HG03108 (cell line): ENCODE results near the gene XIST.
"Not testable (repeated sequence)": the region's sequence is repeated elsewhere in the genome, so short reads cannot be mapped to it uniquely, and the experiment has no call there.

Source experiments
- ATAC-seq: cut with Tn5 transposase; IDR thresholded peaks from one replicate; pipeline ENCODE4 v1.9.1; 2021; ENCODE audit warnings: moderate library complexity; ENCODE audit not compliant: unreplicated experiment

XIST gene

DNA sequence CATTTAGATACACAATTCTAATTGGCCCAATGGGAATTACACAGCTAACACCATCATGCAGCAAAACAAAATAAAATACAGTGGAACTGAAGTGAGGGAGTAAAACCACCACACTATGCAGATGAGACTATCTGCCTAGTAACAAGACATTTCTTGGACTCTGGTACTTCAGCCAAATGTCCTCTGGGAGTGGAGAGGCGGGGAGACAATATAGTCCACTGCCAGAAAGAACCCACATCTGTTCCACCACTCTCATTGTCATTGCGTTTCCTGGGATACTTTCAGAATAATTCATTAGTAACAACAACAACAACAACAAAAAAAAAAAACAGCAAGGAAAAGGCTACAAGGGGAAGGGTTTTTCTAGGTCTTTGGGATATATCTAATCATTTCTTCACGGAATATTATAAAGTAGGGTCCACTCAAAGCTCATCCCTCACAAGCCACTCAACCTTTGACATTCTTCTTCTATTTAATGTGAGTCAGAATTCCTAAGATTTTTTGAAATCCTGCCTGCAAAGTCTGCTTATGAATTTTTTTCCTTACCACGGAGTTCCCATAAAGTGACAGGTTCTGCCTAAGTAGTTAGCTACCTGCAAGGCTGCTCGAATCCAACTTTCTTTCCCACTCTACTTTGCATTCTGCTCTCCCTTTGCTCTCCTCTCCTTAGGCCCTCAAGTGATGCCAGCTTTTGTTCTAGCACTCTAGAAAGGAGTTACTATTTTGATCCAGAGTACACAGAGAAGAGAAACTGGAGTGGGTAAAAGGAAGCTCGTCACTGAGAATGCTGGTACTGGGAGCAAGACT, 34.9 kb downstream of the XIST start:
- ATAC-seq, result no peak

DNA sequence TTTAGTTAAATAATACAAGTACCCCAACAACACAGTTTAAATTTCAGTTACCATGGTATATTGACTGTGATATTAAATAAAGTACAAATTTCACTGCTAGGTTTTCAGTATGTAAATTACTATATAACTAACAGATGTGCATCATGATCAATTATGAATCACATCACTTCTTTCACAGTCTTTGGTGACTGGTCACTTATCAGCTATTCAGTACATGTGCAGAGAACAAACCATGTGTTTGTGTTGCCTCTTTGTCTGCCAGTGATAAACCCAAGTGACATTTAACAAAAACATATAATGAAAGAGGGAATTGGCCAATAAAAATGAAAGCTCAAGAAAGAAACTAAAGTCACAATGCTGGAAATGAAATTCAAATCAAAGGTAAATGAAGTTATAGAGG, 40.3 kb downstream of the XIST start:
- no peak for ATAC-seq

DNA sequence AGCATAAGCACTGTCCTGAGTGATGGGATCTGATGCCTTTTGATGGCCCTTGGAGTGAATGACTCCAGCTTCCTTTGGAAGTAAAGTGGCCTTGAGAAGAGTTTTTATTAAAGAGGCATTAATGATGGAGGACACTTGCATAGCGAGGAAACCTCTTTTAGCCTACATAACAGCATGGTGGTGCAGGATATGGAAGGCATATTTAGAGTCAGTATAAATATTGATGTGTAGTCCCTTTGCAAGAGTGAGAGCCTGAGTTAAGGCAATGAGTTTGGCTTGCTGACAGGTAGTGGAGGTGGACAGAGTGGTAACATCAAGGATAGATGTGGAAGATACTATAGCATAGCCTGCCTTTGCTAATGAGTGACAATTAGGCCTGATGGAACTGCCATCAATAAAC, 48.4 kb downstream of the XIST start:
- ATAC-seq, result not testable (repeated sequence)

DNA sequence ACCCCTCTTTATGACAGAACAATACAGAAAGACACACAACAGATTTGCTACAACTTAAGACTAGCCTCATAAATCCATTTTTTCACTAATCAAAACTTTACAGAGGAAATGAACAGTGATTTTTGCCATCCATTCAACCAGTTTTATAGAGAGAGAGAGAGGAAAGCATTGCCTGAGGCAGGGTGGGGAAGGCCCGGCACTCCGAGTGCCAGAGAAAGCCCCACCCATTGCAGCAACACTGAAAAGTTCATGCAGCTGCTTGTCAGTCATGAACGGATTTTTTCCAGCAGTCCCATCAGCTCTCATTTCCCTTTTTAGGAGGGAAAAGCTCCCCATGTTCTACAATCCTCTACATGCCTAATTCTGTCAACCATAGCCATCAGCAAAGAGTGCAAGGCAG, 52.6 kb downstream of the XIST start:
- no peak for ATAC-seq

DNA sequence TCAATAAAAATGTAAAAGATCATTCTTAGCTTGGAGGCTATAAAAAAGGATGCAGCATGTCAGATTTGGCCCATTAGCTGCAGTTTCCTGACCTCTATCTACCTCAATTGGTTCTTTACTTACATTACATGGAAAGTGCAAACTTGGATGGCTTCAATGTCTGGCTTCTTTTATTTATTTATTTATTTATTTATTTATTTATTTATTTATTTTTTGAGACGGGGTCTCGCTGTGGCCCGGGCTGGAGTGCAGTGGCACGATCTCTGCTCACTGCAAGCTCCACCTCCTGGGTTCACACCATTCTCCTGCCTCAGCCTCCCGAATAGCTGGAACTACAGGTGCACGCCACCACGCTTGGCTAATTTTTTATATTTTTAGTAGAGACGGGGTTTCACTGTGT, 60.0 kb downstream of the XIST start:
- not testable (repeated sequence) for ATAC-seq

DNA sequence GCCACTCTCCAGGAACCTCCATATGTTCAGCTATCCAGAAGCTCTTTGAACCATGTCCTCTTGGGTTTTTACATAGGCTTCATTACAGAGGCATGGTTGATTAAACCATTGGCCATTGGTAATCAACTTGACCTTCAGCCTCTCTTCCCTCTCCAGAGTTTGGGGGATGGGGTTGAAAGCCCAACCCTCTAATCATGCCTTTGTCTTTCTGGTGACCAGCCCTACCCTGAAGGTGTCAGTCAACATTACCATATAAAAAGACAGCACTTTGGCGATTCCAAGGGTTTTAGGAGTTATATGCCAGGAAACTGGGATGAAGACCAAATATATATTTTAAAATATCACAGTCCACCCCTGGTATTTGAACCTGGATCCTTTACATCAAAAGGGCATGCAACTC, 67.0 kb downstream of the XIST start:
- ATAC-seq, result no peak
